ENCODE measurements around the gene CA5A. TPM values are rescaled to one million over a fixed set of nuclear protein-coding genes. Genes with fewer than 3 reads are reported as not detected.

Gene CA5A
- total and polyA plus RNA-seq, 2 of the 4 experiments (the other 2 are of a cell fraction): not detected

DNA sequence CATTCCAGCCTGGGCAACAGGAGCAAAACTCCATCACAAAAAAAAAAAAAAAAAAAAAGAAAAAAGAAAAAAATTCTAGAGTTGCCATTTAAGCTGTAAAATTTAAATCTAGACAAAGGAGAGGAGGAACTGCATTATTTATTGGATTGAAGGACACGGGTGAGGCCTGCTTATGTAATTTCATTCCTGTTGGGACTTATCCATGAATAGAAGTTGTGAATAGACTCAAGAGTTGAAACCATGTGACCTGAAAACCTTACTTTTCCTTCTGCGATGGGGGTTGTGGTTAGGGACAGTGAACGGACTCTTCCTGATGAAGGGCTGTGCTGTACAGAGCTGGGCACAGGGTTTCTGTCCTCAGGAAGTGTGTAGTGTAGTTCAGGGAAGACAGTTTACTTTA lies 37.4 kb upstream of the CA5A start:
- H3K4me1 ChIP-seq (ENCODE audit: control insufficient read depth, insufficient read depth, low read length): peaks cover 11% of the 10 kb centered on the region
- no peak overlapping the region for H2AFZ ChIP-seq (replicated peaks; ENCODE audit: low read length, poor library complexity)
- no peak overlapping the region for H3K4me2 ChIP-seq (ENCODE audit: low read depth, low read length)
- H2BK20ac ChIP-seq (ENCODE audit: low read depth, low read length): no peak overlapping the region
- no peak overlapping the region for H4K8ac ChIP-seq (ENCODE audit: low read depth in 2 of 2, low read length in 2 of 2)
- no peak overlapping the region for H3K56ac ChIP-seq (ENCODE audit: extremely low read depth, insufficient read depth, low read length)
- peaks cover 8% of the 10 kb centered on the region for H3K9me1 ChIP-seq (ENCODE audit: insufficient read depth, low read length)
- in situ Hi-C loops (cut with MboI; ENCODE audit: low sequenced_read_pairs) (no loop called here), intact Hi-C loops (cut with micrococcal nuclease) (no loop called here), dilution Hi-C loops (cut with HindIII; ENCODE audit: low sequenced_read_pairs, unreplicated experiment) (no loop called here)
- ChIA-PET POLR2A (ENCODE audit: unreplicated experiment) (no interaction called here), CTCF (no interaction called here)
- no peak overlapping the region for H2AK9ac ChIP-seq (replicated peaks; ENCODE audit: low read depth, low read length, poor library complexity)
- H3K14ac ChIP-seq (replicated peaks; ENCODE audit: low read depth, low read length): no peak overlapping the region
- H3K4ac ChIP-seq (ENCODE audit: low read depth, low read length): no peak overlapping the region
- TF ChIP-seq MXI1 (IDR thresholded peaks at IDR 0.05; ENCODE audit: borderline replicate concordance, low read depth, low read length) (no peak), MAZ (IDR thresholded peaks at IDR 0.05; ENCODE audit: borderline replicate concordance, low read depth, low read length) (no peak), CHD1 (IDR thresholded peaks at IDR 0.05; ENCODE audit: low read depth, low read length) (no peak), RFX5 (IDR thresholded peaks at IDR 0.05; ENCODE audit: low read depth, low read length) (no peak), SMC3 (IDR thresholded peaks at IDR 0.05; ENCODE audit: low read depth, low read length) (no peak)
- 100% methylated on average over 1 of the region's 3 CpGs; no CpG with 5 or more reads in 1 of the 2 experiments for WGBS, 2 experiments (ENCODE audit: extremely low coverage in 2 of 2, insufficient read length in 1 of 2)
- DNase-seq (no peak), ATAC-seq (ENCODE audit: low read depth) (no peak)
- H2BK5ac ChIP-seq (ENCODE audit: low read depth, low read length, poor library complexity, severe bottlenecking): no peak overlapping the region
- H3K18ac ChIP-seq (ENCODE audit: low read depth, low read length): no peak overlapping the region
- H3K27ac ChIP-seq (ENCODE audit: insufficient read depth, low read length): no peak overlapping the region
- peaks cover 14% of the 10 kb centered on the region for H3K9me3 ChIP-seq (ENCODE audit: control insufficient read depth, insufficient read depth, low read length)
- H4K20me1 ChIP-seq (ENCODE audit: insufficient read depth, low read length): peaks cover 11% of the 10 kb centered on the region
- no peak overlapping the region for H3K4me3 ChIP-seq (ENCODE audit: insufficient read depth, low read depth, low read length)
- H3K9ac ChIP-seq (ENCODE audit: low read depth, low read length): no peak overlapping the region
- H4K91ac ChIP-seq (ENCODE audit: insufficient read depth, low read depth, low read length): no peak overlapping the region
- H2AK5ac ChIP-seq (ENCODE audit: low read depth, low read length): no peak overlapping the region
- H3K36me3 ChIP-seq (ENCODE audit: control insufficient read depth, insufficient read depth, low read length): peaks cover 9% of the 10 kb centered on the region
- no peak overlapping the region for H3K23ac ChIP-seq (ENCODE audit: low read depth, low read length)
- H3K79me1 ChIP-seq (ENCODE audit: low read depth in 1 of 2, low read length in 2 of 2): peaks cover 46 to 65% of the 10 kb centered on the region in 2 experiments
- H3K27me3 ChIP-seq (ENCODE audit: control insufficient read depth, insufficient read depth, low read length): no peaks in the 10 kb centered on the region
- no peak overlapping the region for H2BK15ac ChIP-seq (ENCODE audit: low read depth, low read length)
- no peak overlapping the region for H2BK120ac ChIP-seq (ENCODE audit: low read depth, low read length)
- no TSS peak for BruUV-seq (replicated peaks)
- H4K5ac ChIP-seq (ENCODE audit: low read depth, low read length): no peak overlapping the region

All from IMR-90 (cell line).